GM18909 (cell line): Measurements from ENCODE around the gene AKR1D1.
"Not testable (repeated sequence)": the region's sequence is repeated elsewhere in the genome, so short reads cannot be mapped to it uniquely, and the experiment has no call there.

ENCODE experiments used
- ATAC-seq: cut with Tn5 transposase; IDR thresholded peaks from one replicate; pipeline ENCODE4 v1.9.1; 2021; ENCODE audit warnings: mild to moderate bottlenecking; ENCODE audit not compliant: unreplicated experiment, poor library complexity

Gene AKR1D1

DNA sequence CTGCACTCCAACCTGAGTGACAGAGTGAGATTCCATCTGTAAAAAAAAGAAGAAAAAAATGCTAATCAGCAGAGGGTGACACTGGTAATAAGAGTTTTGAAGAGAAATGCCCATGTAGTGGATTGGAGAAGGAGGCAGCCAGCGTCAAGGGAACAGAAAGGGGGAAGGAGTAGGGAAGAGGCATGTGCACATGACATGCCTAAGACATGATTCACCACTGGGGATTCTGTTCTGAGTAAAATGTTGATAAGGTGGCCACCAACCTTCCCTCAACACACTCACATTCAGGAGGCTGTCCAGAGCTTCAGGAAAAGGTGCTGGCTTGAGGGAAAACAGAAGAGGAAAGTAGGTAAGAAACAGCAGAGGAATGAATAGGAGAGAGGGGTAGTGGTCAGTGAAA is 39.9 kb downstream of the AKR1D1 start:
- ATAC-seq = no peak

GRCh38 chr7:138116892-138117291 is 40.6 kb downstream of the AKR1D1 start:
- ATAC-seq = no peak

GRCh38 chr7:138120140-138120827 is 44.0 kb downstream of the AKR1D1 start:
- no peak for ATAC-seq

GRCh38 chr7:138122162-138122561 is 45.9 kb downstream of the AKR1D1 start:
- no peak for ATAC-seq

DNA sequence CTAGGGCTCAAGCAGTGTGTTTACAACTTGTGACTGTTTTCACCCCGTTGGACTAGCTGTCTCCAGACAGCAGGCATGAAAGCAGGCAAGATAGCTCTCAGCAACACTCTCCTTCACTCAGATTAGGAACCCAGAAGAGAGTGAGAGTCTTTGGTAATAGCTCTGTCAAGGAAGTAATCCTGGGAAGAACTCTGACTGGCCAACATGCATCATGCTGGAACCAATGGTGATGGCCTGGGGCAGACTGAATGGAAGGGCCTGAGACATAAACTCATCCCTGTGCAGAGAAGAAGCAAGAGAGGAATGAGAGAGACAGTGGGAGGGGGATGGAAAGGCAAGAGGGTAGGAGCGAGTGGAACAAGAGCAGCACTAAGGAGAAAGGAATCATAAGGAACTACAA is 48.9 kb downstream of the AKR1D1 start:
- no peak for ATAC-seq

DNA sequence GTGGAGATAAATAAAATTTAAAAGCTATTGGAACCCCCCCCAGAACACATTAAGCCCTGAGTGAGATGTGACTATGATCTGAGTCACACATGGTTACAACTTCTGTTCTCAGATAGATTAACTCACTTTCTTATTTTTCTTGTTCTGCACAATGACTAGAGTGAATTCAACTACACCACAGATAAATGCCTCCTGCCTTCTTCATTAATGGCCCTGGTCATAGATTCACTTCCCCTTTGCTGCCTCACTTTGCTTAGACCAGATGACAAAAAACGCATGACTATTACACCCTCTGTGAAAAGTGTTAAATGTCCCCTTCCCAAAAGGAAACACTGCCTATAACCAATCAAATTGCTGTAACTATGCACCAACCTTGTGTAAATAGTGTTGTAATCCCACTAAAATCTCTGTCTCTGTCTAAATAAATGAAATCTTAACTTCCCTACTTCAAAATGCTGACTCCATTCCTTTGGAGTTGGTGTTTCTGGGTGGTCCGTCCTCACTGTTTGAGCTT is 49.4 kb downstream of the AKR1D1 start:
- ATAC-seq = peak; percentile 87

GRCh38 chr7:138126928-138127327 is 50.7 kb downstream of the AKR1D1 start:
- ATAC-seq = no peak

GRCh38 chr7:138127996-138128395 is 51.7 kb downstream of the AKR1D1 start:
- no peak for ATAC-seq

GRCh38 chr7:138129551-138130165 is 53.4 kb downstream of the AKR1D1 start:
- no peak for ATAC-seq

GRCh38 chr7:138137423-138138171 is 61.3 kb downstream of the AKR1D1 start:
- ATAC-seq = peak; percentile 65

DNA sequence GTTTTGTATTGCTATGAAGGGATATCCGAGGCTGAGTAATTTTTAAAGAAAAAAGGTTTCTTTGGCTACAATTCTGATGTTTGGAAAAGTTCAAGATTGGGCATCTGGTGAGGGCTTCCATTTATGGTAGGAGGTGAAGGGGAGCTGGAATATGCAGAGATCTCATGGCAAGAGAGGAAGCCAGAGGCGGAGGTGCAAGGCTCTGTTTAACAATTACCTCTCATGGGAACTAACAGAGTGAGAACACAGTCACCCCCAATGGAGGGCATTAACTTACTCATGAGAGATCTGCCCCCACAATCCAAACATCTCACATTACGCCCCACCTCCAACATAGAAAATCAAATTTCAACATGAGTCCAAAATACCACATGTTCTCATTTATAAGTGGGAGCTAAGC is 62.0 kb downstream of the AKR1D1 start:
- ATAC-seq = no peak

DNA sequence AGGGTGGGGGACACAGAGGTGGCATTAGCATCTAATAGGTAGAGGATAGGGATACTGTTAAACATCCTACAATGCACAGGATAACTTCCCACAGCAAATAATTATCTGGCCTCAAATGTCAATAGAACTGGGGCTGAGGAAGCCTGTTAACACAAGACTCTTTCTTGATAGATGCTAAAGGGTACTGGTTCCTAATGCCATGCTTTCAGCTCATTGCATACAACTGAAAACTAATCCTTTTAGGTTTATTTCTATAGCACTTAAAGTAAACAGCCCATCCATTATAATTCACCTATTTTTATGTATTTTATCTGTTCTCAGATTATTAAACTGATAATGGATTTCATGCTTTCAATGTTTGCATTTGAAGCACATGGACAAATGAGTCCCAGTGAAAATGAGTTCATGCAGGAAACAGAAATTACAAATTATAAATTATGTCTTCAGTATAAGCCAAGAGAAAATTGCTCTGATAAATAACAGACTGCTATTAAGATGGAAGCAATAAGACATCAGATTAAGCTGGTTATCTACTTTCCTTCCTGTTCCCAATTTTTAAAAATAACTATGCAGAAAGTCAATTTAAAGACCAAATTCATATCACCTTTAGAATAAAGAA is 66.4 kb downstream of the AKR1D1 start:
- no peak for ATAC-seq

DNA sequence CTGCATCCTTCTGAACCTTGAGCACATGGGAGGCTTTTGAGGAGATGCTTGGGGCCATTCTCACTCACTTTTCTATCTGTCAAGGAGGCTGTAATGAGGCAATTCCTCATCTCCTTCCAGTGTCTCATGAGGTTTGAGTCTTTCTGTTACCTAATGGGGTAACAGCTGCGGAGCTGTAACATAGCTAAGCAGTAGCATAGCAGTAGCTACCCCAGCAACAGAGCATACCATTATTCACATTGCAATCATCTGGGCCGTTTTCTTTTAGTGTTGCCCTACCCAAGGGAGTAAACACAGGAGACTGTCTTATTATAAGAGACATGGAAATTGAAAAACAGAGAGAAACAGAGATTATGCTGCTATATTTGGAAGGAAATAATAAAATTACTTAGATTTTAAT is 68.7 kb downstream of the AKR1D1 start:
- ATAC-seq = no peak

- ATAC-seq = not testable (repeated sequence)
Measured at GRCh38 chr7:138146221-138146620, 70.0 kb downstream of the AKR1D1 start.

DNA sequence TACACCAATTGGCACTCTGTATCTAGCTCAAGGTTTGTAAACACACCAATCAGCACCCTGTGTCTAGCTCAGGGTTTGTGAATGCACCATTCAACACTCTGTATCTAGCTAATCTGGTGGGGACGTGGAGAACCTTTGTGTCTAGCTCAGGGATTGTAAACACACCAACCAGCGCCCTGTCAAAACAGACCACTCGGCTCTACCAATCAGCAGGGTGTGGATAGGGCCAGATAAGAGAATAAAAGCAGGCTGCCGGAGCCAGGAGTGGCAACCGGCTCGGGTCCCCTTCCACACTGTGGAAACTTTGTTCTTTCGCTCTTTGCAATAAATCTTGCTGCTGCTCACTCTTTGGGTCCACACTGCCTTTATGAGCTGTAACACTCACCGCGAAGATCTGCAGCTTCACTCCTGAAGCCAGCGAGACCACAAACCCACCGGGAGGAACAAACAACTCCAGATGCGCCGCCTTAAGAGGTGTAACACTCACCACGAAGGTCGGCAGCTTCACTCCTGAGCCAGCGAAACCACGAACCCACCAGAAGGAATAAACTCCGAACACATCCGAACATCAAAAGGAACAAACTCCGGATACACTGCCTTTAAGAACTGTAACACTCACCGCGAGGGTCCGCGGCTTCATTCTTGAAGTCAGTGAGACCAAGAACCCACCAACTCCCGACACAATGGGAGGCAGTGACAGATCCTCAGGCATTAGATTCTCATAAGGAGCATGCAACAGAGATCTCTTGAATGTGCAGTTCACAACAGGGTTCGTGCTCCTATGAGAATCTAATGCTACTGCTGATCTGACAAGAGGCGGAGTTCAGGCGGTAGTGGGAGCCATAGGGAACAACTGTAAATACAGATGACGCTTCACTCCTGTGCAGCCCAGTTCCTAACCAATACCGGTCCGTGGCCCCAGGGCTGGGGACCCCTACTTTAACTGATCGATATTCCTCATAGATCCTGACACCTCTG is 70.8 kb downstream of the AKR1D1 start:
- ATAC-seq = not testable (repeated sequence)

DNA sequence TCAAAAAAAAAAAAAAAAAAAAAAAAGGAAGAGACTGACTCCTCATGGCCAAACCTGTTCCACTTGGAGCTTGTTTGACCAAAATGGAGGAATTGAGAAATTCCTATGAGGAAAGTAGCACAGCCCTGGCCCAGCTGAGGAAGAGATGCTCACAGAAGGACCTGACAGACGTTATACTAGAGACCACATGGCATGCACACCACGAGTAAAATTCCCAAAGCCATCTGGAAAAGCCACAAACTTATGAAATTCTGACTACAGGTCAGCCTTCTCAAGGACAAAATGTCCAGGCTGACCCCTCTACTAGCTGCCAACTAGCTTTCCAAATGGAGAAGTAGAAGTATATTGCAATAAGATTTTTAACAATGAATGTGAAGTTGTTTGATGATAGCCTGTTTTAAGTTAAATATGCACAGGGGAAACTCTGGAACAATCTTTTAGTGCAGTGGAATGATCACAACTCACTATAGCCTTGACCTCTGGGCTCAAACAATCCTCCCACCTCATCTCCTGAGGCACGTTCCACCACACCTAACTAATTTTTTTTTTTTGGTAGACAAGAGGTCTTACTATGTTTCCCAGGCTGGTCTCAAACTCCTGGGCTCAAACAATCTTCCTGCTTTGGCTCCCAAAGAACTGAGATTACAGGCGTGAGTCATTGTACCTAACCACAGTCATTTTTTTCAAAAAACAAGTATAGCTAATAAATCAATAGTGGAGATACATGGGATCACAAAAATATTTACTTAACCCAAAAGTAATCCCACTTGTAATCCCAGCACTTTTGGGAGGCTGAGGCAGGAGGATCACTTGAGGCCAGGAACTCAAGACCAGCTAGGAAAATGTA is 75.7 kb downstream of the AKR1D1 start:
- ATAC-seq = no peak

- no peak for ATAC-seq
Measured at GRCh38 chr7:138154661-138155060, 78.4 kb downstream of the AKR1D1 start.

- no peak for ATAC-seq
Measured at GRCh38 chr7:138157702-138158101, 81.4 kb downstream of the AKR1D1 start.
